HFFc6 (cell line): ENCODE measurements around the gene IL7R. TPM values are rescaled to one million over a fixed set of nuclear protein-coding genes. Genes with fewer than 3 reads are reported as not detected.

Experiments used
- DNase-seq: peaks from one replicate; pipeline ENCODE4 v3.0.0-alpha.2; 2018
- H3K27ac Mint-ChIP-seq: 2 replicates; pipeline ENCODE4 v1.8.0; 2020; ENCODE audit warnings: mild to moderate bottlenecking, mixed read lengths
- H3K27me3 Mint-ChIP-seq: 2 replicates; pipeline ENCODE4 v1.8.0; 2021; ENCODE audit warnings: mild to moderate bottlenecking, moderate library complexity, mixed read lengths; ENCODE audit not compliant: insufficient read depth
- H3K36me3 Mint-ChIP-seq: 2 replicates; pipeline ENCODE4 v1.8.0; 2021; ENCODE audit warnings: low read depth, mixed read lengths
- H3K4me1 Mint-ChIP-seq: 2 replicates; pipeline ENCODE4 v1.8.0; 2020; ENCODE audit warnings: low read depth, mixed read lengths
- H3K4me3 Mint-ChIP-seq: 2 replicates; pipeline ENCODE4 v1.8.0; 2020; ENCODE audit warnings: mild to moderate bottlenecking, moderate library complexity, mixed read lengths
- H3K9me3 Mint-ChIP-seq: 2 replicates; pipeline ENCODE4 v1.8.0; 2020; ENCODE audit warnings: mild to moderate bottlenecking, mixed read lengths
- long read RNA-seq: library from polyadenylated mRNA; unstranded; transcript quantifications from one replicate; pipeline ENCODE4 v2.0.0, GENCODE V29; 2019
- total RNA-seq, 6 experiments: library from RNA; stranded (reverse); fragmentation: NEBNext Ultra II Directional; extraction: Animal tissue kit (Norgen Biotek cat#: 25700); gene quantifications; 2 replicates in 1 of 6; 3 replicates in 5 of 6; pipeline ENCODE4 v1.2.3, GENCODE V29; 2021
- TF ChIP-seq, protein P1 (sequence below): fragments of 200-600 bp; sonication (generic); IDR thresholded peaks from 2 replicates; pipeline ENCODE4 v1.5.0; 2021; ENCODE audit warnings: antibody characterized with exemption, mild to moderate bottlenecking

Gene IL7R
- 10 to 100 TPM; 37.2 to 63.2 (median 45.2) TPM for total RNA-seq
- long read RNA-seq, full-length matches to known transcripts, result 25 of 68 reads
- long read RNA-seq, partial matches to known transcripts, result 42 of 68 reads
- long read RNA-seq, other reads (novel, unspliced or antisense), result 1 of 68 reads

DNA sequence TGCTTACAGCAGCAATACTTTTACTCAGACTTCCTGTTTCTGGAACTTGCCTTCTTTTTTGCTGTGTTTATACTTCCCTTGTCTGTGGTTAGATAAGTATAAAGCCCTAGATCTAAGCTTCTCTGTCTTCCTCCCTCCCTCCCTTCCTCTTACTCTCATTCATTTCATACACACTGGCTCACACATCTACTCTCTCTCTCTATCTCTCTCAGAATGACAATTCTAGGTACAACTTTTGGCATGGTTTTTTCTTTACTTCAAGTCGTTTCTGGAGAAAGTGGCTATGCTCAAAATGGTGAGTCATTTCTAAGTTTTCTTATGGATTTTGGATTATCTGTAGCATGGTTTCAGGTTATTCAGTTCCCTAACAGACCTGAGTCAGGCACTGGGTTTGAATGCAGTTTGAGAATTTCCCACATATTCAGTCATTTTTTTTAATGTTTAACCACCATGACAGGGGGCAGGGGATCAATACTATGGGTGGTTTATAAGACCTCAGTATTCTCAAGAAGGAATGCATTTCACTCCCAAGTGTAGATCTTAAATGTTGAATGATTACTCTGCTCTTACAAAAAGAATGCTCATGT is at the start of gene IL7R:
Gene IL7R, plus strand, starts transcription at position 127 of the 587 bp plus-strand sequence. Its CDS starts 87 bp downstream, at position 214.
- Mint-ChIP-seq H3K27me3 (peaks cover 2% of the 10 kb centered on the region; the same call in 1 of the 2 replicates), H3K27ac (peak within 1 kb of the TSS; percentile 84), H3K4me3 (peak within 1 kb of the TSS; percentile 83), H3K9me3 (no peaks in the 10 kb centered on the region), H3K4me1 (peaks cover 100% of the 10 kb centered on the region), H3K36me3 (peaks cover 21% of the 10 kb centered on the region)
- TF ChIP-seq, protein P1, sequence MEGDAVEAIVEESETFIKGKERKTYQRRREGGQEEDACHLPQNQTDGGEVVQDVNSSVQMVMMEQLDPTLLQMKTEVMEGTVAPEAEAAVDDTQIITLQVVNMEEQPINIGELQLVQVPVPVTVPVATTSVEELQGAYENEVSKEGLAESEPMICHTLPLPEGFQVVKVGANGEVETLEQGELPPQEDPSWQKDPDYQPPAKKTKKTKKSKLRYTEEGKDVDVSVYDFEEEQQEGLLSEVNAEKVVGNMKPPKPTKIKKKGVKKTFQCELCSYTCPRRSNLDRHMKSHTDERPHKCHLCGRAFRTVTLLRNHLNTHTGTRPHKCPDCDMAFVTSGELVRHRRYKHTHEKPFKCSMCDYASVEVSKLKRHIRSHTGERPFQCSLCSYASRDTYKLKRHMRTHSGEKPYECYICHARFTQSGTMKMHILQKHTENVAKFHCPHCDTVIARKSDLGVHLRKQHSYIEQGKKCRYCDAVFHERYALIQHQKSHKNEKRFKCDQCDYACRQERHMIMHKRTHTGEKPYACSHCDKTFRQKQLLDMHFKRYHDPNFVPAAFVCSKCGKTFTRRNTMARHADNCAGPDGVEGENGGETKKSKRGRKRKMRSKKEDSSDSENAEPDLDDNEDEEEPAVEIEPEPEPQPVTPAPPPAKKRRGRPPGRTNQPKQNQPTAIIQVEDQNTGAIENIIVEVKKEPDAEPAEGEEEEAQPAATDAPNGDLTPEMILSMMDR, result no peak
- DNase-seq, result peak; percentile 33

GRCh38 chr5:35810601-35811000 is 46.1 kb upstream of the IL7R start:
- Mint-ChIP-seq H3K9me3 (no peaks in the 10 kb centered on the region), H3K27ac (no peak overlapping the region), H3K27me3 (no peaks in the 10 kb centered on the region), H3K36me3 (no peaks in the 10 kb centered on the region), H3K4me1 (peaks cover 13% of the 10 kb centered on the region), H3K4me3 (no peak overlapping the region)
- no peak for DNase-seq
- TF ChIP-seq, protein P1, result no peak

- TF ChIP-seq, protein P1, result no peak
- H3K36me3 Mint-ChIP-seq, result no peaks in the 10 kb centered on the region
- no peaks in the 10 kb centered on the region for H3K27me3 Mint-ChIP-seq
- H3K27ac Mint-ChIP-seq, result no peak overlapping the region
- H3K4me1 Mint-ChIP-seq, result peaks cover 13% of the 10 kb centered on the region
- peak; percentile 53 for DNase-seq
- no peaks in the 10 kb centered on the region for H3K9me3 Mint-ChIP-seq
- no peak overlapping the region for H3K4me3 Mint-ChIP-seq
Measured at GRCh38 chr5:35811108-35811741, 45.5 kb upstream of the IL7R start.

GRCh38 chr5:35813521-35813920 is 43.2 kb upstream of the IL7R start:
- TF ChIP-seq, protein P1, result no peak
- peaks cover 13% of the 10 kb centered on the region for H3K4me1 Mint-ChIP-seq
- no peak overlapping the region for H3K27ac Mint-ChIP-seq
- no peaks in the 10 kb centered on the region for H3K27me3 Mint-ChIP-seq
- DNase-seq, result no peak
- no peak overlapping the region for H3K4me3 Mint-ChIP-seq
- H3K9me3 Mint-ChIP-seq, result no peaks in the 10 kb centered on the region
- no peaks in the 10 kb centered on the region for H3K36me3 Mint-ChIP-seq

DNA sequence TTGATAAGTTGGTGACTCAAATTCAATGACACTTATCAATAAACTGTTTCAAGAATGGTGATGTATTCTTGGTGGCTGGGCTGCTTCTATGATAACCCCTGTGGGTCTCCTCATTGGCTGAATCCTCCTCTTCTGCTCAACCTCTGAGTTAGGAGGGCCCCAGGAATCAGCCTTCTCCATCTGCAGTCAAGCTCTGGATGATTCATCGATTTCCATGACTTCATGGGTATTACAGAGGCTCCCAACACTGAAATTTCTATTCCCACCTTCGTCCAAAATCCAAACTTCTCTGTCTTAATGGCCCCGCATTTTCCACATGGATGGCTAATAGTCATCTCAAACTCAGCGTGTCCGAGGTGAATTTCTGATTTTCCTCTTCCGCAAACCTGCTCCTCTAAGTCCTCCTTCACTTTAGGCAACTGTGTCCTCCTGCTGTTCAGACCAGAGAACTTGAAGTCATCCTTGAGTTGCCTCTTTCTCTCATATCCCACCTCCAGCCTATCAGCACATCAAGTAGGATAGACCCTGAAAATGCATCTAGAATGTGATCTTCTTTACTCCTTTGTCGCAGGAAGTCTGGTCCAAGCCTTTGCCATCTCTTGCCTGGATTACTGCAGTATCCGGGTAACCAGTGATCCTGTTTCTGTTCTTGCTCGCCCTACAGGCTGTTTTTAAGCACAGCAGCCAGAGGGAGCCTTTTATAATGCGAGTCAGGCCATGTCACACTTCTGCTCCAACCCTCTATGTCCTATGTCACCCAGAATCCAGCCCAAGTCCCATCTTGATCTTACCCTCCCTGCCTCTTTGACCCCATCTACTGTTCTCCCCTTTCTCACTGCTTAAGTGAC is 41.4 kb upstream of the IL7R start:
- Mint-ChIP-seq H3K36me3 (no peaks in the 10 kb centered on the region), H3K27me3 (no peaks in the 10 kb centered on the region), H3K4me1 (peaks cover 13% of the 10 kb centered on the region), H3K27ac (no peak overlapping the region), H3K4me3 (no peak overlapping the region), H3K9me3 (no peaks in the 10 kb centered on the region)
- DNase-seq, result peak; percentile 10
- TF ChIP-seq, protein P1, result peak; percentile 56; the same call in 1 of the 2 replicates
